GM12892 (cell line): Measurements from ENCODE around the gene EPHB2.

ENCODE experiments used
- POLR2A ChIP-seq: IDR thresholded peaks from 2 replicates; pipeline ENCODE4 v1.6.1; 2011; ENCODE audit warnings: low read depth, low read length, control low read depth
- POLR2AphosphoS5 ChIP-seq: IDR thresholded peaks from 2 replicates; pipeline ENCODE4 v1.6.1; 2011; ENCODE audit warnings: low read depth, low read length, control low read depth

GRCh38 chr1:22777388-22778057 is 66.9 kb downstream of the EPHB2 start:
- TF ChIP-seq POLR2A (no peak), POLR2AphosphoS5 (no peak)
